ENCODE results near the gene KCNN3.

- TF ChIP-seq CTCF (IDR thresholded peaks at IDR 0.05; ENCODE audit: low read length) (no peak), EZH2 (optimal IDR thresholded peaks at IDR 0.05; ENCODE audit: low read depth, low read length) (no peak)
Observed at GRCh38 chr1:154753426-154753825, 116.7 kb downstream of the KCNN3 start.
